Common myeloid progenitor, CD34-positive (primary cell): ENCODE measurements around the gene CPLX4.

ENCODE experiments used
- CTCF ChIA-PET: fragments of 350-600 bp; sonication (Branson Sonifier 250); formaldehyde crosslinking; loops from one replicate; lab custom pipeline; 2021; ENCODE audit warnings: antibody characterized with exemption; lab: Charles Lee
- POLR2A ChIA-PET: fragments of 350-600 bp; sonication (Branson Sonifier 250); formaldehyde crosslinking; loops from one replicate; lab custom pipeline; 2021; ENCODE audit warnings: antibody characterized with exemption; lab: Charles Lee
- DNase-seq, 3 donors: peaks; one replicate each; pipeline versions ENCODE4 v3.0.0 to v3.0.0-alpha.2; 2013
- H3K27ac ChIP-seq, 2 experiments: 1 replicate in 1 of 2; 2 replicates in 1 of 2; pipeline ENCODE4 v1.7.0; 2013; ENCODE audit warnings: inconsistent platforms in 2 of 2, low read length in 2 of 2, mild to moderate bottlenecking in 2 of 2, low read depth in 1 of 2, moderate library complexity in 1 of 2; ENCODE audit not compliant: severe bottlenecking in 2 of 2, insufficient read depth in 1 of 2, poor library complexity in 1 of 2
- H3K27me3 ChIP-seq, 5 experiments: replicated peaks in 2 of 5; 1 replicate in 3 of 5; 2 replicates in 2 of 5; pipeline versions ENCODE4 v1.6.1 to v1.7.0; 2013; ENCODE audit warnings: low read length in 4 of 5, mild to moderate bottlenecking in 2 of 5, moderate library complexity in 2 of 5, inconsistent platforms in 1 of 5; ENCODE audit not compliant: insufficient read depth in 5 of 5, control insufficient read depth in 4 of 5
- H3K36me3 ChIP-seq, 4 experiments: 1 replicate in 2 of 4; 2 replicates in 2 of 4; pipeline versions ENCODE4 v1.6.1 to v1.7.0; 2013; ENCODE audit warnings: low read length in 3 of 4, control low read depth in 1 of 4, mild to moderate bottlenecking in 1 of 4; ENCODE audit not compliant: control insufficient read depth in 4 of 4, insufficient read depth in 4 of 4
- H3K4me1 ChIP-seq, 4 experiments: 1 replicate in 3 of 4; 2 replicates in 1 of 4; pipeline versions ENCODE4 v1.6.1 to v1.7.1; 2013; ENCODE audit warnings: low read length in 3 of 4, mild to moderate bottlenecking in 3 of 4, control low read depth in 1 of 4, inconsistent platforms in 1 of 4, moderate library complexity in 1 of 4; ENCODE audit not compliant: control insufficient read depth in 4 of 4, insufficient read depth in 4 of 4; ENCODE audit errors: control extremely low read depth in 1 of 4
- H3K4me3 ChIP-seq, 7 experiments: 1 replicate in 4 of 7; 2 replicates in 3 of 7; pipeline versions ENCODE4 v1.5.1 to v1.7.0; 2013; ENCODE audit warnings: mild to moderate bottlenecking in 7 of 7, low read length in 6 of 7, moderate library complexity in 6 of 7, inconsistent platforms in 2 of 7, low read depth in 2 of 7, control low read depth in 1 of 7; ENCODE audit not compliant: insufficient read depth in 4 of 7, control insufficient read depth in 1 of 7; ENCODE audit errors: extremely low read depth in 1 of 7
- H3K9me3 ChIP-seq, 5 experiments: 1 replicate in 4 of 5; 2 replicates in 1 of 5; pipeline versions ENCODE4 v1.6.1 to v1.7.1; 2013; ENCODE audit warnings: low read length in 4 of 5, mild to moderate bottlenecking in 2 of 5, inconsistent platforms in 1 of 5, low read depth in 1 of 5, moderate library complexity in 1 of 5; ENCODE audit not compliant: control insufficient read depth in 4 of 5, insufficient read depth in 2 of 5; ENCODE audit errors: control extremely low read depth in 1 of 5
- WGBS: methylation state at CpG from one replicate; pipeline ENCODE4 v1.1.5; 2013; ENCODE audit not compliant: insufficient coverage; 5-methylcytosine and 5-hydroxymethylcytosine counted together

CPLX4 gene

DNA sequence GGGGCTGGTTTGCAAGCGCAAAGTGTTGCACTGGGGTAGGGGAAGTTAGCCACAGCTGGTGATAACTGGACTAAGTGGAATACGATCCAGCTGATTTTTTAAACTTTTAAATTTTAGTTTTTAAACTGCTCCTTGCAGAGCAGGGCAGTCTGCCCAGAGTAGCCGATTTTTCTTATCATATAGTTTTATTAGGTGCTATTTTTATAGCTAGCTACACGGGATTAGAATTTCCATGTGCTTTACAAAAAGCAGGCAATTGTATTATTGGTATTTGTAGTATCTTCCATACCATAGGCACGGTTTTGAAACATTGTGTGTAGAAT is 9.6 kb downstream of the CPLX4 start:
- Histone ChIP-seq H3K27ac (no peak overlapping the region), H3K4me1 (peaks cover 0 to 9% (median 5%) of the 10 kb centered on the region in 4 experiments), H3K36me3 (no peaks in the 10 kb centered on the region), H3K9me3 (no peaks in the 10 kb centered on the region), H3K27me3 (peaks cover 8 to 46% (median 25%) of the 10 kb centered on the region in 5 experiments), H3K4me3 (peak overlapping the region in 3 of 7 experiments; percentile 35 to 70 (median 56))
- ChIA-PET POLR2A (no interaction called here), CTCF (interaction anchor here (0.6 to 5.0 kb wide), 11 partner anchors 8 to 515 kb away, joined by 3 to 50 read pairs (median 4); no protein-coding TSS in a partner anchor)
- DNase-seq: no peak
- WGBS: 14% methylated on average over 3 of the region's 5 CpGs

DNA sequence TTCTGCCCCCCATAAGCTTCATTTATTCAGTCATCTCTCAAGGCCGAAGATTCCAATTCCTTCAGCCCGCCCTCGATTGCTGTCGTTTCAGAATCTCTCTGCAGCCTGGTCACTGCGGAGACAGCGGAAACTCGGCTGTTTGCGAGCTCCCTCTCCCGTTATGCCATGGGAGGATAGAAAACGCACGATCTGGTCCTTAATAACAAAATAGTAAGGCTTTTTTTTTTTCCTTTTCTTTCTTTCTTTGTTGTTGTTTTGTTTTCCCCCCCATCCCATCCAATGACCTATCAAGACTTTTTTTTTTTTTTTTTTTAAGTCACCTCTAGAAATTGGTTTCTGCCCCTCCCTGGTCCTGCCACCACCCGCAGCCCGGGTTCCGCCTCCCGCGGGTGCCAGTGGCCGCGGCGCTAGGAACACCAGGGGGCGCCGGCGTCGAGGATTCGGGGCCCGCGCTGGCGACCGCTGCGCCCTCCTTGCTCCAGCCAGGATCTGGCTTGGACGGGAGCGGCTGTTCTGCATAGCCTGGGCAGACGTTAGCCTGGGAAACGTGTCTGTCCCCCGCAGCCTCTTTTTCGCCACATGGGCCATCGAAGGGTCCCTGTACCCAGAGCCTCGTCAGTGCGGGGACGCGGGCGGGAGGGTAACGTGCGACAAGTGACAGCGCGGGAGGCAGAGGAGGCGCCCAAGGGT is 10.1 kb downstream of the CPLX4 start:
- peak; percentile 42 to 82 (median 73) for DNase-seq
- CTCF ChIA-PET: interaction anchor here (0.6 to 5.0 kb wide), 14 partner anchors 8 to 1356 kb away, joined by 3 to 50 read pairs (median 4); no protein-coding TSS in a partner anchor
- Histone ChIP-seq H3K27ac (no peak overlapping the region), H3K9me3 (no peaks in the 10 kb centered on the region), H3K36me3 (no peaks in the 10 kb centered on the region), H3K4me3 (peak overlapping the region in 3 of 7 experiments; percentile 35 to 70 (median 56)), H3K4me1 (peaks cover 0 to 9% (median 5%) of the 10 kb centered on the region in 4 experiments), H3K27me3 (peaks cover 8 to 49% (median 23%) of the 10 kb centered on the region in 5 experiments)
- POLR2A ChIA-PET: no interaction called here
- WGBS: 3% methylated on average over 40 of the region's 46 CpGs

- Histone ChIP-seq H3K27me3 (peaks cover 8 to 47% (median 23%) of the 10 kb centered on the region in 5 experiments), H3K4me3 (no peak overlapping the region), H3K9me3 (no peaks in the 10 kb centered on the region), H3K27ac (no peak overlapping the region), H3K36me3 (no peaks in the 10 kb centered on the region), H3K4me1 (peaks cover 0 to 9% (median 5%) of the 10 kb centered on the region in 4 experiments)
- no peak for DNase-seq
- CTCF ChIA-PET: no interaction called here
- WGBS: 100% methylated on average over 5 of the region's 6 CpGs
- POLR2A ChIA-PET: no interaction called here
Observed at GRCh38 chr18:59306640-59307039, 11.8 kb downstream of the CPLX4 start.

GRCh38 chr18:59305295-59305694 is 13.2 kb downstream of the CPLX4 start:
- 61% methylated on average over 3 of the region's 4 CpGs for WGBS
- H3K27me3 ChIP-seq: peaks cover 7 to 41% (median 19%) of the 10 kb centered on the region in 5 experiments
- no peak overlapping the region for H3K27ac ChIP-seq
- no peak for DNase-seq
- POLR2A ChIA-PET: no interaction called here
- H3K9me3 ChIP-seq: no peaks in the 10 kb centered on the region
- H3K4me3 ChIP-seq: no peak overlapping the region
- peaks cover 0 to 9% (median 5%) of the 10 kb centered on the region in 4 experiments for H3K4me1 ChIP-seq
- CTCF ChIA-PET: interaction anchor here (1.2 kb wide), 1 partner anchor 95 kb away, joined by 3 read pairs; no protein-coding TSS in a partner anchor
- no peaks in the 10 kb centered on the region for H3K36me3 ChIP-seq

DNA sequence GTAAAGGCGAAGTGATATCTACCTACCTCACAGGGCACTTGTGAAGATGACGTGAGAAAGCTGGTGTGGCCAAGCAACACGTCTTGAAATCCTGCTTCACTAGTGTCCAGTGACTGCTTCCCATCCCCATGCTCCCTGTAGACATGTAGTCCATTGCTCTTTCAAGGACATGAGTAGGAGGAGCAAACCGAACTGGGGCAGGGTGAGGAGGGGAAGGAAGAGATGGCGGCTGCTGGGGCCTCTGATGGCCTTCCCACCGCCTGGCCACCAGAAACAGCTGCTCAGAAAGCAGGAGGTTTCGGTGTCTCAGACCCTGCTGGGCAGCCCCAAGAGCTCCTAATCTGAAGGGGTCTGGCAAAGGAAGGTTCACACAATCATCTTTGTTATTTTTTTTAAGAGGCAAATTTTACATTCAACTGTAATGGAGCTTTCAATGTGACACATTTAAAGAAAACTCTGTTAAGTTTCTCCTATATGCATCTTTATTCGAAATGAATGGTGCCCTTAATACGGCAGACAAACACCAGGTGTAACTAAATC is 14.7 kb downstream of the CPLX4 start:
- WGBS: 89% methylated on average over 4 of the region's 9 CpGs
- Histone ChIP-seq H3K27ac (no peak overlapping the region), H3K4me1 (peaks cover 0 to 7% (median 4%) of the 10 kb centered on the region in 4 experiments), H3K9me3 (no peaks in the 10 kb centered on the region), H3K4me3 (no peak overlapping the region), H3K36me3 (no peaks in the 10 kb centered on the region), H3K27me3 (peaks cover 2 to 28% (median 19%) of the 10 kb centered on the region in 5 experiments)
- ChIA-PET CTCF (interaction anchor here (1.2 to 2.3 kb wide), 3 partner anchors 13 to 99 kb away, joined by 3 to 11 read pairs (median 8); no protein-coding TSS in a partner anchor), POLR2A (no interaction called here)
- DNase-seq: no peak

DNA sequence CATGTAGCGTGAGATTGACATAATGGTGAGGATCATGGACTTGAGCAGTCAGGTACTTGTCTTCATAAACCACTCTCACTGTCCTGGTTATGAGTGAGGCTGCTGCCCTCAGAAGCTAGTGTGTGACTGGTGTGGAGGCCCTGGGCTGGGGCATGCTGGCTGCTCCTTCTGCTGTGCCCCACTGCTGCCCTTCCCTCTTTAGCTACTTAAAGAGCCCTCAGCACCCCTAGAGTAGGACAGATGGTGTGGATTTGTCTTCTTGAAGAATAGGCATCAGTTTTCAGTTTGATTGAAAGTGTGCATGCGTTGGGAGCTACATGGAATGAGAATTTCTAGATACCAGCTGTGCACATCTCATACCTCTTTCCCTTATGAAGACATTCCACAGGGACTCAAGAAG is 15.4 kb downstream of the CPLX4 start:
- DNase-seq: no peak
- Histone ChIP-seq H3K4me1 (peaks cover 0 to under 1% (median under 1%) of the 10 kb centered on the region in 4 experiments), H3K27ac (no peak overlapping the region), H3K27me3 (peaks cover 2 to 23% (median 17%) of the 10 kb centered on the region in 5 experiments), H3K4me3 (no peak overlapping the region), H3K9me3 (no peaks in the 10 kb centered on the region), H3K36me3 (no peaks in the 10 kb centered on the region)
- no CpG with 5 or more reads among the region's 2 CpGs for WGBS
- CTCF ChIA-PET: interaction anchor here (1.1 to 2.3 kb wide), 6 partner anchors 12 to 100 kb away, joined by 3 to 11 read pairs (median 3); no protein-coding TSS in a partner anchor
- POLR2A ChIA-PET: no interaction called here

DNA sequence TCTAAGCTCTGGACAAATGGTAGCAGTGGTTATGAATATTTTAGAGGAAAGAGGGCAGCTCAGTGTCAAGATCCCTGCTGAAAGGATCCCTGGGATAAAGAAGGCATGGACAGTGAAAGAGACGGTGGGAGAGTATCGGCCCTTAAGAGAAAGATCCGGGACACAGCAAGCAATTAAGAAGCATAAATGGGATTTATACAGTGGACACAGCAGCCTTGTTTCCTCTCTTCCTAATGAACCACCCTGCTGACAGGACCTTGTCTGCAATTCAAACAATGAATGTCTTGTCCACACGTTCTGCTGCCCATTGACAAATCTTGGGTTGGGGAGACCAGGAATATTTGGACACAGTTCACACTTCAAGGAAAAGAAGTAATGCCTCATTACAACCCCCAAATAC is 16.5 kb downstream of the CPLX4 start:
- no peaks in the 10 kb centered on the region for H3K9me3 ChIP-seq
- H3K4me1 ChIP-seq: no peaks in the 10 kb centered on the region
- H3K27me3 ChIP-seq: peaks cover 2 to 18% (median 11%) of the 10 kb centered on the region in 5 experiments
- WGBS: 100% methylated on average over 2 of the region's 4 CpGs
- no peak overlapping the region for H3K4me3 ChIP-seq
- no peak overlapping the region for H3K27ac ChIP-seq
- ChIA-PET POLR2A (no interaction called here), CTCF (interaction anchor here (1.2 to 2.5 kb wide), 4 partner anchors 8 to 101 kb away, joined by 3 to 8 read pairs (median 6); no protein-coding TSS in a partner anchor)
- H3K36me3 ChIP-seq: no peaks in the 10 kb centered on the region
- DNase-seq: no peak
